Endodermal cell (in vitro differentiated cells): ENCODE data around the gene MROH7. TPM values are rescaled to one million over a fixed set of nuclear protein-coding genes. Genes with fewer than 3 reads are reported as not detected.

Experiments
- DNase-seq: peaks from one replicate; pipeline ENCODE4 v3.0.0-alpha.2; 2017
- H3K27ac ChIP-seq: 2 replicates; pipeline ENCODE4 v1.5.1; 2013; ENCODE audit warnings: mild to moderate bottlenecking, low read depth, low read length, moderate library complexity
- H3K27me3 ChIP-seq: 2 replicates; pipeline ENCODE4 v1.6.1; 2013; ENCODE audit warnings: mild to moderate bottlenecking, low read length, moderate library complexity; ENCODE audit not compliant: insufficient read depth, control insufficient read depth, poor library complexity, severe bottlenecking
- H3K36me3 ChIP-seq: 2 replicates; pipeline ENCODE4 v1.7.0; 2013; ENCODE audit warnings: mild to moderate bottlenecking, low read length, moderate library complexity; ENCODE audit not compliant: control insufficient read depth, insufficient read depth
- H3K4me1 ChIP-seq: one replicate; pipeline ENCODE4 v1.7.0; 2013; ENCODE audit warnings: low read length; ENCODE audit not compliant: control insufficient read depth, insufficient read depth
- H3K4me3 ChIP-seq: 2 replicates; pipeline ENCODE4 v1.5.1; 2013; ENCODE audit warnings: mild to moderate bottlenecking, low read length, moderate library complexity
- H3K9ac ChIP-seq: 2 replicates; pipeline ENCODE4 v1.6.1; 2013; ENCODE audit warnings: mild to moderate bottlenecking, low read length, moderate library complexity; ENCODE audit not compliant: poor library complexity, severe bottlenecking; ENCODE audit errors: extremely low read depth
- H3K9me3 ChIP-seq: 2 replicates; pipeline ENCODE4 v1.6.1; 2013; ENCODE audit warnings: mild to moderate bottlenecking, low read length, moderate library complexity; ENCODE audit not compliant: control insufficient read depth
- H3K27ac Mint-ChIP-seq: 2 replicates; pipeline ENCODE4 v1.8.0; 2020; ENCODE audit warnings: mixed read lengths
- H3K27me3 Mint-ChIP-seq: 2 replicates; pipeline ENCODE4 v1.8.0; 2021; ENCODE audit warnings: mild to moderate bottlenecking, mixed read lengths; ENCODE audit not compliant: insufficient read depth
- H3K36me3 Mint-ChIP-seq: 2 replicates; pipeline ENCODE4 v1.8.0; 2020; ENCODE audit warnings: low read depth, mixed read lengths
- H3K4me1 Mint-ChIP-seq: 2 replicates; pipeline ENCODE4 v1.8.0; 2020; ENCODE audit warnings: mixed read lengths
- H3K4me3 Mint-ChIP-seq: 2 replicates; pipeline ENCODE4 v1.8.0; 2020; ENCODE audit warnings: mild to moderate bottlenecking, moderate library complexity, mixed read lengths
- H3K9me3 Mint-ChIP-seq: 2 replicates; pipeline ENCODE4 v1.8.0; 2020; ENCODE audit warnings: mild to moderate bottlenecking, mixed read lengths
- WGBS, 2 experiments: methylation state at CpG; one replicate each; pipeline versions ENCODE4 v1.1.5 to v1.1.7; 2013; ENCODE audit warnings: missing lambda C conversion rate in 2 of 2, mixed read lengths in 1 of 2; ENCODE audit not compliant: insufficient coverage in 1 of 2, insufficient read length in 1 of 2; 5-methylcytosine and 5-hydroxymethylcytosine counted together
- total RNA-seq, 2 donors: library from RNA; stranded (reverse); fragmentation: NEBNext Ultra II Directional in 1 of 2; extraction: Animal tissue kit (Norgen Biotek cat#: 25700) in 1 of 2; gene quantifications; 2 replicates in 1 of 2; 3 replicates in 1 of 2; pipeline ENCODE4 v1.2.1, GENCODE V29; 2021
- TF ChIP-seq, protein P1 (sequence below): fragments of 200-600 bp; sonication (generic); conservative IDR thresholded peaks from 2 replicates; pipeline ENCODE4 v1.5.0; 2021; ENCODE audit warnings: antibody characterized with exemption, mild to moderate bottlenecking

Gene MROH7
- total RNA-seq, 2 donors from 2014 or later: 0.46 to 1.4 TPM

DNA sequence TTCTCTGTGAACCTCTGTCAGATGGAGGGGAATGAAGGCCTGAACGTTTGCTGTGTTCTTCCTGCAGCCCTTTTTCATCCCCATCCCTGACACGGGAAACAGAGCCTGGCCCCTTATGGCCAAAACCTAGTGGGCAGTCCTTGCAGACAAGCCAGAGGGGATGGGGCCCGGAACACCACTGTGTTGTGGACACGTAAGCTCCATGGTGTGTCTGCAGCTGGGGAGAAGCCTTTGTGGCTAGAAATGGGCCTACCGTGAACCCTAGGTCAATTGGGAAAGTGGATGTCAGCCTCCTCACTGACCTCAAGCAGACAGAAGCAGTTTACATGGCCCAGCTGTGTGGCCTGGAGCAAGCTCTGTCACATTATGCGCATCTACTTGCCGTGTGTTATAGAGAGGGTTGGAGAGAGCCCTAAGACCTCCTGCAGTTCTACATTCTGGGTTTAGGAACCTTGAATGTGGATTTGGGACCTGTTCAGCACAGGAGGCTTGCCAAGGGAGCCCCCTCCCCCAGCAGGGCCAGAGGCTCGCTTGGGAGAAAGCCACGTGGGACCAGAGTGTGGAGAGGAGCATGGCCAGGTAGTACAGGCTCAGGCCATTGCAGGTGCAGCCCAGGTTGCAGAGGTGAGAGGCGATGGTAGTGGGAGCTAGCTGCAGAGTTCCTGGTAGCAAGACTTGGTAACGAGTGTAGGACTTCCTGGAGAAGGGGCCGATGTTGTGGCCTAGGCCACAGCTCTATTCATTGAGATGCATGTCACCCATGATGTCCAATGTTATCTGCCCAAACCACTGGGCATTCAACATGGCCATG, 102.0 kb downstream of the MROH7 start:
- H3K27me3 Mint-ChIP-seq: peaks cover 8% of the 10 kb centered on the region
- H3K36me3 ChIP-seq: peaks cover 31% of the 10 kb centered on the region
- TF ChIP-seq, protein P1, sequence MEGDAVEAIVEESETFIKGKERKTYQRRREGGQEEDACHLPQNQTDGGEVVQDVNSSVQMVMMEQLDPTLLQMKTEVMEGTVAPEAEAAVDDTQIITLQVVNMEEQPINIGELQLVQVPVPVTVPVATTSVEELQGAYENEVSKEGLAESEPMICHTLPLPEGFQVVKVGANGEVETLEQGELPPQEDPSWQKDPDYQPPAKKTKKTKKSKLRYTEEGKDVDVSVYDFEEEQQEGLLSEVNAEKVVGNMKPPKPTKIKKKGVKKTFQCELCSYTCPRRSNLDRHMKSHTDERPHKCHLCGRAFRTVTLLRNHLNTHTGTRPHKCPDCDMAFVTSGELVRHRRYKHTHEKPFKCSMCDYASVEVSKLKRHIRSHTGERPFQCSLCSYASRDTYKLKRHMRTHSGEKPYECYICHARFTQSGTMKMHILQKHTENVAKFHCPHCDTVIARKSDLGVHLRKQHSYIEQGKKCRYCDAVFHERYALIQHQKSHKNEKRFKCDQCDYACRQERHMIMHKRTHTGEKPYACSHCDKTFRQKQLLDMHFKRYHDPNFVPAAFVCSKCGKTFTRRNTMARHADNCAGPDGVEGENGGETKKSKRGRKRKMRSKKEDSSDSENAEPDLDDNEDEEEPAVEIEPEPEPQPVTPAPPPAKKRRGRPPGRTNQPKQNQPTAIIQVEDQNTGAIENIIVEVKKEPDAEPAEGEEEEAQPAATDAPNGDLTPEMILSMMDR: no peak
- 91 to 92% methylated on average over 5 to 12 of the region's 12 CpGs for WGBS, 2 experiments
- peaks cover 37% of the 10 kb centered on the region for H3K36me3 Mint-ChIP-seq
- DNase-seq: no peak
- no peak overlapping the region for H3K4me3 Mint-ChIP-seq
- no peak overlapping the region for H3K27ac Mint-ChIP-seq
- no peaks in the 10 kb centered on the region for H3K9me3 Mint-ChIP-seq
- no peaks in the 10 kb centered on the region for H3K4me1 ChIP-seq
- H3K4me3 ChIP-seq: no peak overlapping the region
- no peaks in the 10 kb centered on the region for H3K4me1 Mint-ChIP-seq
- H3K27me3 ChIP-seq: no peaks in the 10 kb centered on the region
- H3K27ac ChIP-seq: no peak overlapping the region
- no peaks in the 10 kb centered on the region for H3K9me3 ChIP-seq
- H3K9ac ChIP-seq: no peak overlapping the region

DNA sequence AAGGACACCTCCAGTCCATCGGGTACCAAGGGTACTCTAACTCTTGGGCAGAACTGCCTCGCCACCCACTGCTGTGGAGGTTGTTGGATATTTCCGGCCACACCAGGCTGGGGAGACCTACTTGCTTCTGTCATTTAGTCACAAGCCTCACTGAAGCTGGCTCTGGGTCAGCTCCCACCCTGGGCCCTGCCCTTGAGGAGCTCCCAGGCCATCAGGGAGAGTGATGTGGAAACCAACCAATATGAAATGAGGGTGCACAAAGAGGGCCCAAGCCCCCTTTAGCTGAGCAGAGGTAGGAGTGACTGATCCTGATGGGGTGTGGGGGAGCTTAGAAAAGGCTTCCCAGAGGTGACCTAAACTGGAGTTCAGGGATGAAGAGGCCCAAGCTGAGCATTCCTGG, 103.1 kb downstream of the MROH7 start:
- H3K9me3 ChIP-seq: no peaks in the 10 kb centered on the region
- no peaks in the 10 kb centered on the region for H3K4me1 ChIP-seq
- H3K27me3 Mint-ChIP-seq: peaks cover 17% of the 10 kb centered on the region
- H3K27me3 ChIP-seq: peaks cover under 1% of the 10 kb centered on the region
- H3K9ac ChIP-seq: no peak overlapping the region
- TF ChIP-seq, protein P1: no peak
- H3K27ac ChIP-seq: no peak overlapping the region
- WGBS, 2 experiments: 90% methylated on average over 3 of the region's 3 CpGs; no CpG with 5 or more reads in 1 of the 2 experiments
- no peak overlapping the region for H3K4me3 Mint-ChIP-seq
- H3K36me3 ChIP-seq: peaks cover 26% of the 10 kb centered on the region
- H3K4me1 Mint-ChIP-seq: no peaks in the 10 kb centered on the region
- H3K36me3 Mint-ChIP-seq: peaks cover 31% of the 10 kb centered on the region
- no peak overlapping the region for H3K4me3 ChIP-seq
- H3K27ac Mint-ChIP-seq: no peak overlapping the region
- DNase-seq: no peak
- no peaks in the 10 kb centered on the region for H3K9me3 Mint-ChIP-seq

DNA sequence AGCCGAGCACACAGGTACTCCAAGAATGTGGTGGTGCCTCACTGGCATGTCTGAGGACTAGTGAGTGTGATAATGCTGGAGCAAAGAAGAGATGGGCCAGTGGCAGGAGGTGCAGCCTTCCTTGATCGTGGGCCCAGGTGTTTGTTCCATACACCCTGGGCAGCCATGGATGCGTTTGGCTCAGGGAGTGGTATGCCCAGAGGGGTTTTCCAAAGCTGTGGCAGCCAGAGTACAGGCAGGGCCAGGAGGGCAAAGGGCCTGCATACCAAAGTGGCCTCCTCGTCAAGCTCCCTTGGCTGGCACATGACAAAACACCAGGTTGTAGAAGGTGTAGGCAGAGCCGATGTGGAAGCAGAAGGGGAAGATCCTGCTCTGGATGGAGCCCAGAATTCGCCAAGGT, 103.7 kb downstream of the MROH7 start:
- TF ChIP-seq, protein P1: no peak
- Mint-ChIP-seq H3K4me3 (no peak overlapping the region), H3K27ac (no peak overlapping the region), H3K36me3 (peaks cover 26% of the 10 kb centered on the region), H3K4me1 (no peaks in the 10 kb centered on the region), H3K9me3 (no peaks in the 10 kb centered on the region), H3K27me3 (peaks cover 23% of the 10 kb centered on the region)
- Histone ChIP-seq H3K9me3 (no peaks in the 10 kb centered on the region), H3K27me3 (peaks cover 6% of the 10 kb centered on the region), H3K27ac (no peak overlapping the region), H3K36me3 (peaks cover 21% of the 10 kb centered on the region), H3K4me1 (no peaks in the 10 kb centered on the region), H3K4me3 (no peak overlapping the region), H3K9ac (no peak overlapping the region)
- no peak for DNase-seq
- WGBS, 2 experiments: 87 to 100% methylated on average over 3 to 6 of the region's 6 CpGs
